Measurements from ENCODE around the gene MIDN.

- TF ChIP-seq GATA3 (IDR thresholded peaks at IDR 0.05; ENCODE audit: low read depth, low read length) (no peak), GATA2 (IDR thresholded peaks at IDR 0.05; ENCODE audit: low read depth, low read length) (no peak)
Observed at GRCh38 chr19:1226227-1226518, 22.2 kb upstream of the MIDN start.

Data from SH-SY5Y (cell line).